ENCODE data around the gene SNRPD3.

SNRPD3 gene

DNA sequence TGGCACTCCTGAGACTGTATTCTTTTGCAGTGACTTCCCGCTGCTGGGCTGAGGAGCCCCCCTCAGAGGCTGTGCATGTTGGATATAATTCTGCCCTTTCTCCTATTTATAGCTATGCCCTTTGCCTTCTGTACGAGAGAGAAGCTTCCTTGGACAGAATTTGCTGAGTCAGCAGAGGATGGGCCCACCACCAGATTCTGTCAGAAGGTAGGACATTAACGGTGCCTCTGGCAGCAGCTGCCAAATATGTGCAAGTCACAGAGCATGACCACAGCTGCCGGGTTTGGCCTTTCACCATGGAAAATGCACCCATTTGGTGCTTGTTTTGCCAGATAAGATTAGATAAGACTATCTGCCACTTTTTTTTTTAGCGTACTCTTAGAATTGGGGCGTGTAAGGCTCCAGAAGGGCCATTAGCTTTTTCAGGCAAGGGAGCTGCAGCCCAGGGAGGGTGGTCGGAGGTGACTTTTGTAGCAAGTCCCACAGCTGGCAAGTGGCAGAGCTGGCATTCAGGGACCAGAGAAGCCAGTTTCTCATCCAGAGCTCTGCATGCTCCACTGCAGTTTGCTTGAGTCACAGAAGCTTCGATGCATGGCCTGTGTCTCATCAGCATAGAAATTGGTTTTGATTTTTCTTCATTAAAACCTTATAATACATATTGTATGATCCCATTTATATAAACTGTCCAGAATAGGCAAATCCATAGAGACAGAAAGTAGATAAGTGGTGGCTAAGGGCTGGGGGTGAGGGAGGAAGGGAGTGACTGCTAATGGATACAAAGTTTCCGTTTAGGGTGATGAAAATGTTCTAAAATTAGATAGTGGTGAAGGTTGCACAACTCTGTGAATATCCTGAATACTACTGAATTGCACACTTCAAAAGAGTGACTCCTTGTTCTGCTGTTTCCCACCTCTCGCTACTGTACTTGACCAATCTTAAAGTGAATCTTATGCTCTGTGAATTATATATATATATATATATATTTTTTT, 44.9 kb upstream of the SNRPD3 start:
- Histone ChIP-seq H3K4me3 (ENCODE audit: low read length) (no peak overlapping the region), H3K36me3 (replicated peaks; ENCODE audit: low read depth, low read length) (no peaks in the 10 kb centered on the region), H3K9me3 (ENCODE audit: insufficient read depth, low read length) (no peaks in the 10 kb centered on the region), H3K79me2 (ENCODE audit: low read length) (no peaks in the 10 kb centered on the region), H3K27me3 (ENCODE audit: low read depth, low read length) (peaks cover 7% of the 10 kb centered on the region; the same call in 1 of the 2 replicates), H3K27ac (ENCODE audit: low read length) (no peak overlapping the region), H3K4me1 (ENCODE audit: low read length) (peaks cover 45% of the 10 kb centered on the region), H3K9ac (ENCODE audit: low read length) (no peak overlapping the region), H3K4me2 (ENCODE audit: low read length) (no peak overlapping the region), H4K20me1 (ENCODE audit: insufficient read depth, low read length) (no peaks in the 10 kb centered on the region), H2AFZ (ENCODE audit: low read depth, low read length) (no peak overlapping the region)
- TF ChIP-seq EZH2phosphoT487 (IDR thresholded peaks at IDR 0.05; ENCODE audit: low read depth) = no peak
- no peak for TF ChIP-seq CTCF (IDR thresholded peaks at IDR 0.05; ENCODE audit: low read depth, low read length)

DNA sequence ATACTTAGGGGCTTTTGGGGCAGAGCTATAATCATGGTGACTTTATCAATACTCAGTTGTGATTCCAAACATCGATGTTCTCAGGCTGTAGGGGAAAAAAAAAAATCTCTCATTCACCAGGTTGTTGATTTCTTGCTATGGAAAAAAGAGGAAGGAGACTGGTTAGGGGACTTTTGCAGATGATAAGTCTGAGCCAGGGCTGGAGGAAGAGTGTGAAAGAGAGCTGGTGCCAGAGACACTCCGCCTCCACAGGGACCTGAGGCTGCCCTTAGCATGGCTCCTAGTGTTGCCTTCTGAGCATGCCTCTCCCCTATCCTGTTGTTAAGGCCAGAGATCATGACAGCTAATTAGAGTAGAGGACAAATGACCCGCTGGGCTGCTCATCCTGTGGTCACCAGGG, 43.8 kb upstream of the SNRPD3 start:
- no peak overlapping the region for H3K9ac ChIP-seq (ENCODE audit: low read length)
- no peaks in the 10 kb centered on the region for H3K79me2 ChIP-seq (ENCODE audit: low read length)
- H3K27me3 ChIP-seq (ENCODE audit: low read depth, low read length) = peaks cover 7% of the 10 kb centered on the region; the same call in 1 of the 2 replicates
- H4K20me1 ChIP-seq (ENCODE audit: insufficient read depth, low read length) = no peaks in the 10 kb centered on the region
- no peak overlapping the region for H3K4me3 ChIP-seq (ENCODE audit: low read length)
- H3K4me2 ChIP-seq (ENCODE audit: low read length) = 0 out of 2 replicates have a peak overlapping the region, but pooled peaks have one; percentile 15
- TF ChIP-seq CTCF (IDR thresholded peaks at IDR 0.05; ENCODE audit: low read depth, low read length) (no peak), EZH2phosphoT487 (IDR thresholded peaks at IDR 0.05; ENCODE audit: low read depth) (no peak)
- no peaks in the 10 kb centered on the region for H3K9me3 ChIP-seq (ENCODE audit: insufficient read depth, low read length)
- peaks cover 45% of the 10 kb centered on the region for H3K4me1 ChIP-seq (ENCODE audit: low read length)
- no peak overlapping the region for H2AFZ ChIP-seq (ENCODE audit: low read depth, low read length)
- H3K27ac ChIP-seq (ENCODE audit: low read length) = no peak overlapping the region
- H3K36me3 ChIP-seq (replicated peaks; ENCODE audit: low read depth, low read length) = no peaks in the 10 kb centered on the region

- no peak for TF ChIP-seq CTCF (IDR thresholded peaks at IDR 0.05; ENCODE audit: low read depth, low read length)
- no peak for TF ChIP-seq EZH2phosphoT487 (IDR thresholded peaks at IDR 0.05; ENCODE audit: low read depth)
- Histone ChIP-seq H3K4me2 (ENCODE audit: low read length) (no peak overlapping the region), H2AFZ (ENCODE audit: low read depth, low read length) (no peak overlapping the region), H3K36me3 (replicated peaks; ENCODE audit: low read depth, low read length) (no peaks in the 10 kb centered on the region), H4K20me1 (ENCODE audit: insufficient read depth, low read length) (no peaks in the 10 kb centered on the region), H3K4me1 (ENCODE audit: low read length) (peaks cover 41% of the 10 kb centered on the region), H3K4me3 (ENCODE audit: low read length) (no peak overlapping the region), H3K27ac (ENCODE audit: low read length) (no peak overlapping the region), H3K27me3 (ENCODE audit: low read depth, low read length) (peaks cover 10% of the 10 kb centered on the region; the same call in 1 of the 2 replicates), H3K79me2 (ENCODE audit: low read length) (no peaks in the 10 kb centered on the region), H3K9ac (ENCODE audit: low read length) (no peak overlapping the region), H3K9me3 (ENCODE audit: insufficient read depth, low read length) (no peaks in the 10 kb centered on the region)
Observed at GRCh38 chr22:24513378-24514240, 42.2 kb upstream of the SNRPD3 start.
